ENCODE measurements around the gene ERRFI1.
A peak's percentile ranks its signal among the peaks of the same experiment; 100 is the strongest.

The ERRFI1 gene

DNA sequence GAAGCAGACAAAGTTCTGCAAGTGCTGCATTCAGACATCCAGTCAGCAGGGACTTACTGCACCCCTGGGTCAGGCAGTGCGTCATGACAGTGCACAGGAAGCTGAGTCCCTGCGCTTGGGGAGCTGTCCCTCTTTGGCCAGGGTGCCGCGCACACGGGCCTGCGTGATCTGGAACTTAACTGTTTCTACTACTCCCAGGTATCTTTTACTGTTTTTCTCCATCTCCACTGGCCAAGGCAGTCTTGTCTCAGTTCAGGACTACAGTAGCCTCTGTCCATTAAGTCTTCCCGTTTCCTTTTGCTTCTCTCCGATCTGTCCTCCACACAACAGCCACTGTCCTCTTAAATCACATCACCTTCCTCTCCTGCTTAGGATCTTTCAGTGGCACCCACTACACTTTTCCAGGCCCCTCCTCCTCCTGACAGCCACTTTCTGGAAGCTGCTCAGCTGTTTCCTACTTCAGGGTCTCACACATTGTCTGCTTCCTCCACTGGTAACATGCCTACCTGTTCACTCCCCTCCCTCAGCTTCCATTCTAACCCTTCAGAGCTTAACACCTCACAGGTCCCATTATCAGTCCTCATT lies 15.9 kb downstream of the ERRFI1 start:
- H3K4me1 Mint-ChIP-seq = peaks cover 0 to 2% of the 10 kb centered on the region in 2 donors

DNA sequence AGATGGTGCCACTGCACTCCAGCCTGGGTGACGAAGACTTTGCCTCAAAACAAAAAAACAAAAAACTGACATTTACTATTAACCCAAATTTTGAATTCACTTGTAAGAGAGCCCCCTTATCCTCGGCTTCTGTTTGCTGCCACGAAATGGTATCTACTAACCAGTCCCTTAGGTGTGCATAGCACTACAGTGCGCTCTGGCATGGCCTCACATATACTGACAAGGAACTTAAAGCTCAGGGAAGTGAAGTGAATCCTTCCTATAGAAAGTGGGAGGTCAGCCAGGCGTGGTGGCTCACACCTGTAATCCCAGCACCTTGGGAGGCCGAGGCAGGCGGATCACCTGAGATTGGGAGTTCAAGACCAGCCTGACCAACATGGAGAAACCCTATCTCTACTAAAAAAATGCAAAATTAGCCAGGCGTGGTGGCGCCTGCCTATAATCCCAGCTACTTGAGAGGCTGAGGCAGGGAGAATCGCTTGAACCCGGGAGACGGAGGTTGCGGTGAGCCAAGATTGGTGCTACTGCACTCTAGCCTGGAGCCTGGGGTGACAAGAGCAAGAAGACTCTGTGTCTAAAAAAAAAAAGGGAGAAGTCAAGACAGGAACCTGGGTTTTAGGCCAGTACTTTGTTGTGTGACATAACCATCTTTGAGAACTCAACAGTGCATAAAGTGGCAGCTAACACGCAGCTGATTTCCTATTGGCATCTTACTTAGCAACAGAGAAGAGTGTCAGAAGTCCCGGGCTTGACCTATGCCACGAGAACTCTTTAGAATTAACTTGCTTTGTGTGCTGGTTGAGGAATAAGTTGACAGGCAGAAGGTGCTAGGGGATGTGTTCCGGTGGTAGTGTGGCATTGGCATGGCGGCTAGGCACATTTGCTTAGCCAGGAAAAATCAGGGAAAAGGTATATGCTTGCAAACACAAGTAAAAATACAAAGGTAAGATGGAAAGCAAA lies 16.8 kb downstream of the ERRFI1 start:
- H3K9me3 Mint-ChIP-seq = no peaks in the 10 kb centered on the region
- no peak for ATAC-seq (replicated peaks)
- no peak overlapping the region for H3K4me3 Mint-ChIP-seq
- H3K27me3 Mint-ChIP-seq = no peaks in the 10 kb centered on the region
- no peak overlapping the region for H3K27ac Mint-ChIP-seq
- peaks cover 6 to 12% of the 10 kb centered on the region in 2 donors for H3K36me3 Mint-ChIP-seq
- no peak for DNase-seq
- H3K4me1 Mint-ChIP-seq = no peaks in the 10 kb centered on the region

More for the DNA sequence above, 15.9 kb downstream of the ERRFI1 start:
- Mint-ChIP-seq H3K27ac (no peak overlapping the region), H3K27me3 (no peaks in the 10 kb centered on the region), H3K36me3 (peaks cover 0 to 5% of the 10 kb centered on the region in 2 donors), H3K4me3 (no peak overlapping the region), H3K9me3 (no peaks in the 10 kb centered on the region)
- no peak for DNase-seq
- no peak for ATAC-seq (replicated peaks)

DNA sequence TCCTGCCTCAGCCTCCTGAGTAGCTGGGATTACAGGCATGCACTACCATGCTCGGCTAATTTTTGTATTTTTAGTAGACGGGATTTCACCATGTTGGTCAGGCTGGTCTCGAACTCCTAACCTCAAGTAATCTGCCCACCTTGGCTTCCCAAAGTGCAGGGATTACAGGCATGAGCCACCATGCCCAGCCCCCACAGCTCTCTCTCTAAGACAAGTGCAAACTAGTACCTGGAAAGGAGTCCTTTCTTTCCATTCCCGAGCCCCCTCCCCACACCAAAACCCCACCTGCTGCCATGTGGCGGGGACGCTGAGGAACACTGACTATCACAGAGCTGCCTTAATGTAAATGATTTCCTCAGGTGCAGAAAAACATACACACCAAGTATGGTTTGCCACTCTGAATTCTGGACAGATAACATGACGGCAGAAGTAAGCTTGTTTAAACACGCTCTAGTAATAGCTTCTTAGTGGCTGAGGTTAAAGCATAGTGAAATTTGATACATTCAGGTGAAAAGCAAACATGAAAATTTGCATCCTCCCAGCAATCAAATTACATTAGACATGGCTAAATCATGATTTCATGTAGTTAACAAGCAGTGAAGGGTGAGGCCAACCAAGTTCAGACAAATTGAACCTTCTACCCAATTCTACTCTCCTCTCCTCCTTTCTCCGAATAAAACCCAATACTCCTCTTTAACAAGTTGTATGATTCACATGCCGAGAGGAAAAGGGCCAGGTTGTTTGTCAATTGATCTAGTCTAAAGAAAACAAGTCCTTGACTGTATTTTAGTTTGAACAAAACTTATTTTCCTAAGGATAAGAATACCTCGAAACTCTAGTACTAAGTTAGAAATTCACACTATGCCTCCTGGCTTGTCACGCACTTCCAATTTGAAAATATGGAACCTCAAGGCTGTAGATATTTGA lies 19.8 kb downstream of the ERRFI1 start:
- no peaks in the 10 kb centered on the region for H3K4me1 Mint-ChIP-seq
- H3K36me3 Mint-ChIP-seq = peaks cover 6 to 9% of the 10 kb centered on the region in 2 donors
- ATAC-seq (replicated peaks) (no peak), DNase-seq (no peak)
- no peak overlapping the region for H3K4me3 Mint-ChIP-seq
- no peak overlapping the region for H3K27ac Mint-ChIP-seq
- H3K27me3 Mint-ChIP-seq = no peaks in the 10 kb centered on the region
- H3K9me3 Mint-ChIP-seq = no peaks in the 10 kb centered on the region

DNA sequence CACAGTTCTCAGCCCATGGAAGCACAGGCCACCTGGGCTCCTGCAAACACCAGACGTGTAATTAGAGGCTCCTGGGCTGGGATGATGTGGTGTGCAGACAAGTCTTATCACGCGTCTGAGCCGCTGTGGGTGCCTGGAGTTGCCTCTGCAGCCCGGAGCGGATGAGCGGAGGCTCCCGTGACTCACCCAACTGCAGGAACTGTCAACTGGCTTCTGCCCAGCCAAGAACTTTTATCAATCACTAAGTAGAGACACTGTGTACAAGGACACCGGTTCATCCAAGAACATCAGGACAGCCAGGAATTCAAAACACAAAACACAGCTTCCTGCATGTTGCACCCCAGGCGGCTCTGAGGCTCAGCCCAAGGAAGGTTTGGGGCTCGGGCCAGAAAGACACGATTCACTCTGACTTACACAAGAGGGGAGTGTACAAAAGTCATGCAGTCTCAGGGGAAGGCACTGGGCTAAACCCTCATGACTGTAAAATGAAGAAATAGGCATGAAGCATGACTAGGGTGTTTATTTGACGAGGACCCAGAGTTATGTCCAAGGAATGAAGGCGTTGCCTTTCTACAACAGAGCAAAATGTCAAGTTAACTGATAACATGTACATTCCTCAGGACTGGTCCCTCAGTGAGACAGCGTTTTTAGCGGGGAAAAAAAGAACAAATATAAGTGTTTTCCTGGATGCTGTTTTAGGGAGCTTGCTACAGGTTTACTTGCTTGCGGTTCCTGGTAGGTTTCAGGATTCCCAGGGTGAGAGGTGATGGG lies 21.1 kb downstream of the ERRFI1 start:
- Mint-ChIP-seq H3K4me1 (no peaks in the 10 kb centered on the region), H3K36me3 (peaks cover 10 to 12% of the 10 kb centered on the region in 2 donors), H3K27ac (no peak overlapping the region), H3K27me3 (no peaks in the 10 kb centered on the region), H3K4me3 (no peak overlapping the region), H3K9me3 (no peaks in the 10 kb centered on the region)
- ATAC-seq (replicated peaks) = no peak
- DNase-seq = no peak

DNA sequence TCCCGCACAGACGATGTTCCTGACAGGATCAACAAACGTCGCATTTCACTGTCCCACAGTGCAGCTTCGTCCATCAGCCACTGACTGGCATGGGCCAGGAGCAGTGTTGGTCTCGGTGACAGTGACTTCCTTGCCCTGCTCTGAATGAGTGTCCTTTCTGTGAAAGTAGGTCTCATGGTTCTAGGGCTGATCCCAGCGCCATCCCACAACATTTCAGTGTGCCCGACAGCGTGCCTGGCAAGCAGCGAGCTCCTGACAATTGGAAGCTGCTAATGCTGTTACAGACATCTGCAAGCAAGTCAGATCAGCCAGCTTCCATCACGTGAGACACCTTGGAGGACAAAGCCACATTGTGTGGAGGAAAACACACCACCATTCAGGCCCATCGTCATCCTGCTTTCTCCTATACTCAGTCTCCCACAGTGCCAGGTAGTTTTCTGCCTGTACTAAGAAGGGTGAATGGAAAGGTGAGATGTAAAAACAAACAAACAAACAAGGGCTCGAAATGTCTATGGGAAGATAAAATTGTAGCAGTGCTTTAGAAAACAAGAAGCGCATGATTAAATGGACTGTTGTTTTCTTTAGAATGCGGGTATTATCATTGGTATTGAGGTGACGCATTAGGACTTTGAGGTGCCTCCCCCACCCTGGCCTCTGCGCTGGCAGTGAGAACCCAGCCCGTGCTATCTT lies 21.9 kb downstream of the ERRFI1 start:
- peaks cover 12 to 14% of the 10 kb centered on the region in 2 donors for H3K36me3 Mint-ChIP-seq
- H3K27me3 Mint-ChIP-seq = no peaks in the 10 kb centered on the region
- H3K9me3 Mint-ChIP-seq = no peaks in the 10 kb centered on the region
- H3K4me3 Mint-ChIP-seq = no peak overlapping the region
- no peak overlapping the region for H3K27ac Mint-ChIP-seq
- DNase-seq (no peak), ATAC-seq (replicated peaks) (no peak)
- no peaks in the 10 kb centered on the region for H3K4me1 Mint-ChIP-seq

DNA sequence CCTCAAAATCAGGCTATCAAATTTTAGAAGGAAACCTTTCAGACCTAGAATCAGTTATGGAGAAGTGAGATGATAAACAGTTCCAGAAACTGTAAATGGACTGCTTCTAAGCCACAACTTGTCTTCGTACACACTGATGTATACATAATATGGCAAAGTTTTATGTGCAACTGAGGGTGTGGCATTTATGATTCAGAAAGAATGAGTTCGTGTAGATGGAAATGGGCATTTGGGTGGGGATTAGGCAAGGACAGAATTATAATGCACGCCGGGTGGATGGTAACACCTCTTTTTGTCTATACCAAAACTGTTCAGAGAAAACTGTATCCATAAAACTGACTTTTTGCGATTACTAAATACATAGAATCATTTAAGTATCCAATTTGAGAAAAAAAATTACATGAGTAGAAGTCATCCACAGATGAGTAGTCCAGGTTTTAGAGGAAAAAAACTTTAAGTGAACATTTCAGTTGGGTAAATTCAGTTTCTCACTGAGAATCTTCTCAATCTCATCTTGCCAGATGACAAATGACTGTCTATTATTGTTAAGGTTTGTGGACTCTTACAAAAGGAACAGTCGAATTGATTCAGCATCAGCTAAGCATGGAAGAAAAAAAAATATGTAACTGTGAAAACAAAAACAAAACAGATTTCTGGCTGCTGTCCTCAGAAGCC lies 22.5 kb downstream of the ERRFI1 start:
- Mint-ChIP-seq H3K27me3 (no peaks in the 10 kb centered on the region), H3K27ac (no peak overlapping the region), H3K36me3 (peaks cover 12 to 14% of the 10 kb centered on the region in 2 donors), H3K4me1 (no peaks in the 10 kb centered on the region), H3K9me3 (no peaks in the 10 kb centered on the region), H3K4me3 (no peak overlapping the region)
- ATAC-seq (replicated peaks) (no peak), DNase-seq (no peak)

DNA sequence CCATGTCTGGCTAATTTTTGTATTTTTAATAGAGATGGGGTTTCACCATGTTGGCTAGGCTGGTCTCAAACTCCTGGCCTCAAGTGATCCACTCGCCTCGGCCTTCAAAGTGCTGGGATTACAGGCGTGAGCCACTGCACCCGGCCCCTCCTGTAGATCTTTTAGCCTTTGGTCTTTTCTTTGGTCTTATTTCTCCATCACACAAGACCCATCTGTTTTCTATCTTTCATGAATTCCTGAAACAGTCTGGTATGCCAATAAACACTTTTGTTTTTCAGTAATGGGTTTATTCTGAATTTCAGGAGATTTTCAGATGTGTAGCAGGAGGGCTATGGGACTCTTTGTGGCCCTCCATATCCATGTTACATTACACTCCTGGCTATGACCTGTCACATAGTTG lies 23.2 kb downstream of the ERRFI1 start:
- H3K4me1 Mint-ChIP-seq = no peaks in the 10 kb centered on the region
- H3K9me3 Mint-ChIP-seq = no peaks in the 10 kb centered on the region
- H3K4me3 Mint-ChIP-seq = no peak overlapping the region
- peaks cover 12 to 14% of the 10 kb centered on the region in 2 donors for H3K36me3 Mint-ChIP-seq
- no peak overlapping the region for H3K27ac Mint-ChIP-seq
- H3K27me3 Mint-ChIP-seq = no peaks in the 10 kb centered on the region
- ATAC-seq (replicated peaks) (no peak), DNase-seq (no peak)

DNA sequence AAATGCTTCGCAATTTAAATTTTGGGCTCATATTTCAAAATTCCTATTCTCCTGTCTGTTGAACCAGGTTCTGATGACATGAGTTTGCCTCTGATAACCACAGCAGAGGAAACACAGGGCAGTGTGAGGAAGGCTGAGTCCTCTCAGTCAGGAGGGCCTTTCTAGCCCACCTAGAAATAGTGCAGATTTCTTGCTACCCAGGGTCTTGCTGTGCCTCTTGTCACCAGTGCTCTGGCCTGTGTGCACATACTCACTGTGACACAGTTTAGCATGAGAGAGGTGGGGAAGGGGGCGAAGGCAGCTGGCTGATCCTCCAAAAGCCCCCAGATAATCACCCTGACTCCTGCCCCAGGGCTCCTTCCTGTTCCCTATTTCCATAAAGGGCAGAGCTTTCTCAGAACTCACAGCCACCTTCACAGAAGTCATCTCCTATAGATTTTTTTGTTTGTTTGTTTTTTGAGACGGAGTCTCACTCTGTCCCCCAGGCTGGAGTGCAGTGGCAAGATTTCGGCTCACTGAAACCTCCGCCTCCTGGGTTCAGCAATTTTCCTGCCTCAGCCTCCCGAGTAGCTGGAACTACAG lies 23.7 kb downstream of the ERRFI1 start:
- Mint-ChIP-seq H3K27me3 (no peaks in the 10 kb centered on the region), H3K36me3 (peaks cover 15 to 17% of the 10 kb centered on the region in 2 donors), H3K4me3 (no peak overlapping the region), H3K9me3 (no peaks in the 10 kb centered on the region), H3K27ac (no peak overlapping the region), H3K4me1 (no peaks in the 10 kb centered on the region)
- no peak for ATAC-seq (replicated peaks)
- no peak for DNase-seq

DNA sequence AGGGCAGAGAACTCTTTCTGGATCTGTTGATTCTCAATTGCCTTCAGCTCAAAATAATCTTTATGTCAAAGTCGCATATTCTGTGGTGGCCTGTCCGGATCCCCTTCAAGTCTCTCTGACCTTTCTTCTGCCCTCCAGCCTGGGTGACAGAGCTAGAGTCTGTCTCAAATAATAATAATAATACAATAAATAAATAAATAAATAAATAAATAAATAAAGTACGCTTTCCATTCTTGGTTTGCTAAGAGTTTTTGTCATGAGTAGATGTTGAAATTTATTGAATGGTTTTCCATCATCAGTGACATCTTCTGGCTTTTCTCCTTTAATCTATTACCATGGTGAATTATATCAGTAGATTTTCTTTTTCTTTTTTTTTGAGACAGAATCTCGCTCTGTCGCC lies 30.7 kb downstream of the ERRFI1 start:
- peaks cover 6 to 19% of the 10 kb centered on the region in 2 donors for H3K4me1 Mint-ChIP-seq
- no peaks in the 10 kb centered on the region for H3K9me3 Mint-ChIP-seq
- ATAC-seq (replicated peaks) (no peak), DNase-seq (no peak)
- peaks cover 28 to 34% of the 10 kb centered on the region in 2 donors for H3K36me3 Mint-ChIP-seq
- H3K27ac Mint-ChIP-seq = no peak overlapping the region
- no peaks in the 10 kb centered on the region for H3K27me3 Mint-ChIP-seq
- H3K4me3 Mint-ChIP-seq = no peak overlapping the region

DNA sequence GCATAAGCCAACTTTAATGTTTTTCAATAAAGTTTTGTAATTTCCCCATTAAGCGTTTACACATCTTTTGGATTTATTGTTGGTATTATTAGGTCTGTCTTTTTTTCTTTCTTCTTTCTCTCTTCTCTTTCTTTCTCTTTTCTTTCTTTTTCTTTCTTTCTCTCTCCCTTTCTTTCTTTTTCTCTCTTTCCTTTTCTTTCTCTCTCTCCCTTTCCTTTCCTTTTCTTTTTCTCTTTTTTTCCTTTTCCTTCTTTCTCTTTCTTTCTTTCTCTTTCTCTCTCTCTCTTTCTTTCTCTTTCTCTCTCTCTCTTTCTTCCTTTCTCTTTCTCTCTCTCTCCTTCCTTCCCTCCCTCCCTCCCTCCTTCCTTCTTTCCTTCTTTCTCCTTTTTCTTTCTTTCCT lies 31.3 kb downstream of the ERRFI1 start:
- Mint-ChIP-seq H3K4me3 (no peak overlapping the region), H3K27me3 (no peaks in the 10 kb centered on the region), H3K4me1 (peaks cover 6 to 19% of the 10 kb centered on the region in 2 donors), H3K27ac (no peak overlapping the region), H3K36me3 (peaks cover 34 to 37% of the 10 kb centered on the region in 2 donors), H3K9me3 (peaks cover 0 to 4% of the 10 kb centered on the region in 2 donors)
- no peak for DNase-seq
- ATAC-seq (replicated peaks) = no peak

DNA sequence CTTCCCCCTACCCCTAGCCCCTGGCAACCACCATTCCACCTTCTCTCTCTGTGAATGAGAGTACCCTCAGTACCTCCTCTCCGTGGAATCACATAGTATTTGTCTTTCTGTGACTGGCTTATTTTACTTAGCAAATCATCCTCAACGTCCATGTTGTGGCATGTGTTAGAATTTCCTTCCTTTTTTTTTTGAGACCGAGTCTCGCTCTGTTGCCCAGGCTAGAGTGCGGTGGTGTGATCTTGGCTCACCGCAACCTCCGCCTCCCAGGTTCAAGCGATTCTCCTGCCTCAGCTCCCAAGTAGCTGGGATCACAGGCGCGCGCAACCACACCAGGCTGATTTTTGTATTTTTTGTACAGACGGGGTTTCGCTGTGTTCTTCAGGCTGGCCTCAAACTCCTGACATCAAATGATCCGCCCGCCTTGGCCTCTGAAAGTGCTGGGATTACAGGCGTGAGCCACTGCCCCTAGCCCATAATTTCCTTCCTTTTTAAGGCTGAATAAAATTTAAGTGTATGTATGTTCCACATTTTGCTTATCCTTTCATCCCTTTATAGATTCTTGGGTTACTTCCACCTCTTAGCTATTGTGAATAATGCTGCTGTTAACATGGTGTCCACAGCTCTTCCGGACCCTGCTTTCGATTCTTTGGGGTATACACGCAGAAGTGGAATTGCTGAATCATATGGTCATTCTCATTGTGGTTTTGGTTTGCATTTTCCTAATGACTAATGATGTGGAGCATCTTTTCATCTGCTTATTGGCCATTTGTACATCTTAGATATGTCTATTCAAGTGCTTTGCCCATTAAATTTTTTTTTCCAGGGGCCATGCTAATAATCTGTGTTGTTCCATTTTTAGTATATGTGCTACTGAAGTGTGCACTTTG lies 32.3 kb downstream of the ERRFI1 start:
- ATAC-seq (replicated peaks) = peak; percentile 34 to 74
- H3K4me3 Mint-ChIP-seq = peak overlapping the region in 1 of 2 donors; percentile 44

DNA sequence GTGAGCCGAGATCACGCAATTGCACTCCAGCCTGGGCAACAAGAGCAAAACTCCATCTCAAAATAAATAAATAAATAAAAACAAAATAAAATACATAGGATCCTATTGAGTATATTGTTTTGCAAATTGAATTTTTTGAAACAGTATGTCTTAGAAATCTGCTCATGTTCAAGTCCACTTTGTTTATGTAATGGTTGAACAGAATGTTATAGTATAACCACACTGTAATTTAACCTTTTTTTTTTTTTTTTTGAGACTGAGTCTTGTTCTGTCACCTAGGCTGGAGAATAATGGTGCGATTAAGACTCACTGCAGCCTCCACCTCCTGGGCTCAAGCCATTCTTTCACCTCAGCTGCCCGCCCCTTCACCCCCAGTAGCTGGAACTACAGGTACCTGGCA lies 33.2 kb downstream of the ERRFI1 start:
- Mint-ChIP-seq H3K27me3 (no peaks in the 10 kb centered on the region), H3K36me3 (peaks cover 37 to 41% of the 10 kb centered on the region in 2 donors), H3K4me1 (peaks cover 6 to 19% of the 10 kb centered on the region in 2 donors), H3K4me3 (no peak overlapping the region), H3K27ac (no peak overlapping the region), H3K9me3 (peaks cover 0 to 5% of the 10 kb centered on the region in 2 donors)
- DNase-seq (no peak), ATAC-seq (replicated peaks) (no peak)

More for the DNA sequence above, 32.3 kb downstream of the ERRFI1 start:
- no peaks in the 10 kb centered on the region for H3K27me3 Mint-ChIP-seq
- no peak for DNase-seq
- H3K9me3 Mint-ChIP-seq = peaks cover 0 to 5% of the 10 kb centered on the region in 2 donors
- peaks cover 6 to 19% of the 10 kb centered on the region in 2 donors for H3K4me1 Mint-ChIP-seq
- peak overlapping the region; percentile 4 for H3K27ac Mint-ChIP-seq
- peaks cover 37 to 41% of the 10 kb centered on the region in 2 donors for H3K36me3 Mint-ChIP-seq

Data from stimulated activated naive B cell treated with anti-CD40 and anti-IgM and Interleukin-4, amounts not matched to agents 10 μg/mL and 1 μg/mL and 100 μg/mL, for 72 hours (primary cell).